Lower lobe of right lung (tissue), 2 donors: ENCODE results near the gene AFG3L2. TPM values are rescaled to one million over a fixed set of nuclear protein-coding genes. Genes with fewer than 3 reads are reported as not detected.
A peak's percentile ranks its signal among the peaks of the same experiment; 100 is the strongest.
"Not testable (repeated sequence)": the region's sequence is repeated elsewhere in the genome, so short reads cannot be mapped to it uniquely, and the experiment has no call there.

Experiments
- ATAC-seq, 2 donors: fragments of 200-7000 bp; cut with Tn5 transposase; one replicate each; pipeline ENCODE4 v1.9.1; 2020 to 2022; ENCODE audit warnings: mild to moderate bottlenecking in 2 of 2, moderate library complexity in 2 of 2
- DNase-seq: peaks from one replicate; pipeline ENCODE4 v3.0.0-alpha.2; 2020
- H3K27ac ChIP-seq: fragments of 200-600 bp; one replicate; pipeline ENCODE4 v1.8.0; 2022
- H3K27me3 ChIP-seq: fragments of 200-600 bp; one replicate; pipeline ENCODE4 v1.8.0; 2022; ENCODE audit warnings: low read depth
- H3K36me3 ChIP-seq: fragments of 200-600 bp; one replicate; pipeline ENCODE4 v1.8.0; 2022; ENCODE audit warnings: mild to moderate bottlenecking
- H3K4me1 ChIP-seq: fragments of 200-600 bp; one replicate; pipeline ENCODE4 v1.8.0; 2022
- H3K4me3 ChIP-seq: fragments of 200-600 bp; one replicate; pipeline ENCODE4 v1.8.0; 2022; ENCODE audit warnings: mild to moderate bottlenecking
- H3K9me3 ChIP-seq: fragments of 200-600 bp; one replicate; pipeline ENCODE4 v1.8.0; 2022
- CTCF ChIP-seq: fragments of 200-600 bp; IDR thresholded peaks from one replicate; pipeline ENCODE4 v1.8.0; 2022; ENCODE audit warnings: antibody characterized with exemption, mild to moderate bottlenecking
- intact Hi-C: fragments of 100-400 bp; cut with DNase I; formaldehyde crosslinking; loops from one replicate; pipeline ENCODE4 v1.11.0; 2022
- total RNA-seq: library from RNA; stranded (reverse); fragmentation: NEBNext Ultra II Directional; extraction: Animal tissue kit (Norgen Biotek cat#: 25700); gene quantifications from one replicate; pipeline ENCODE4 v1.2.1, GENCODE V29; 2021
- donor health status: DM: no; HTN: yes; CAD: no; lungs with severe emphysema.

AFG3L2 gene
- total RNA-seq, 1 donor from 2014 or later = 31.1 TPM

GRCh38 chr18:12421732-12422131 is 44.7 kb upstream of the AFG3L2 start:
- intact Hi-C loops = no loop called here
- DNase-seq (no peak), ATAC-seq (no peak)
- no peak for TF ChIP-seq CTCF
- H3K4me1 ChIP-seq = peaks cover 9% of the 10 kb centered on the region
- no peaks in the 10 kb centered on the region for H3K9me3 ChIP-seq
- H3K36me3 ChIP-seq = no peaks in the 10 kb centered on the region
- no peak overlapping the region for H3K27ac ChIP-seq
- H3K4me3 ChIP-seq = no peak overlapping the region
- H3K27me3 ChIP-seq = no peaks in the 10 kb centered on the region

GRCh38 chr18:12420821-12421421 is 43.9 kb upstream of the AFG3L2 start:
- no peaks in the 10 kb centered on the region for H3K36me3 ChIP-seq
- no peaks in the 10 kb centered on the region for H3K9me3 ChIP-seq
- ATAC-seq = peak in 1 of 2 donors; percentile 19
- no peaks in the 10 kb centered on the region for H3K27me3 ChIP-seq
- no peak for DNase-seq
- TF ChIP-seq CTCF = no peak
- intact Hi-C loops = no loop called here
- H3K4me1 ChIP-seq = peaks cover 14% of the 10 kb centered on the region
- no peak overlapping the region for H3K27ac ChIP-seq
- H3K4me3 ChIP-seq = no peak overlapping the region

GRCh38 chr18:12417687-12418086 is 40.7 kb upstream of the AFG3L2 start:
- DNase-seq (no peak), ATAC-seq (no peak)
- H3K36me3 ChIP-seq = no peaks in the 10 kb centered on the region
- TF ChIP-seq CTCF = no peak
- H3K27ac ChIP-seq = no peak overlapping the region
- intact Hi-C loops = no loop called here
- no peaks in the 10 kb centered on the region for H3K9me3 ChIP-seq
- peaks cover 21% of the 10 kb centered on the region for H3K4me1 ChIP-seq
- no peak overlapping the region for H3K4me3 ChIP-seq
- H3K27me3 ChIP-seq = no peaks in the 10 kb centered on the region

GRCh38 chr18:12416098-12416729 is 39.2 kb upstream of the AFG3L2 start:
- no peaks in the 10 kb centered on the region for H3K36me3 ChIP-seq
- DNase-seq (no peak), ATAC-seq (no peak)
- peaks cover 21% of the 10 kb centered on the region for H3K4me1 ChIP-seq
- H3K4me3 ChIP-seq = no peak overlapping the region
- TF ChIP-seq CTCF = no peak
- intact Hi-C loops = no loop called here
- H3K27me3 ChIP-seq = no peaks in the 10 kb centered on the region
- H3K9me3 ChIP-seq = no peaks in the 10 kb centered on the region
- peak overlapping the region; percentile 33 for H3K27ac ChIP-seq

- Histone ChIP-seq H3K9me3 (no peaks in the 10 kb centered on the region), H3K4me3 (no peak overlapping the region), H3K36me3 (no peaks in the 10 kb centered on the region), H3K4me1 (peaks cover 38% of the 10 kb centered on the region), H3K27ac (no peak overlapping the region), H3K27me3 (no peaks in the 10 kb centered on the region)
- TF ChIP-seq CTCF = no peak
- DNase-seq = no peak
- intact Hi-C loops = no loop called here
- no peak for ATAC-seq
These were observed 34.4 kb upstream of the AFG3L2 start for GRCh38 chr18:12411456-12411855.

GRCh38 chr18:12410747-12411146 is 33.7 kb upstream of the AFG3L2 start:
- H3K4me3 ChIP-seq, ATAC-seq, DNase-seq, H3K9me3 ChIP-seq, H3K36me3 ChIP-seq, H3K27ac ChIP-seq, intact Hi-C loops, H3K27me3 ChIP-seq: not testable (repeated sequence)
- peaks cover 33% of the 10 kb centered on the region for H3K4me1 ChIP-seq
